NCI-H774 (cell line): ENCODE measurements around the gene AGER.
"Not testable (repeated sequence)": the region's sequence is repeated elsewhere in the genome, so short reads cannot be mapped to it uniquely, and the experiment has no call there.

Experiments
- DNase-seq: peaks from one replicate; lab custom pipeline; 2025; lab: John Stamatoyannopoulos, UW

Gene AGER

GRCh38 chr6:32184084-32184640 is at the start of gene AGER:
TSS of gene AGER (minus strand) at chr6:32184253. CDS start at chr6:32184222, 31 bp downstream.
- no peak for DNase-seq

DNA sequence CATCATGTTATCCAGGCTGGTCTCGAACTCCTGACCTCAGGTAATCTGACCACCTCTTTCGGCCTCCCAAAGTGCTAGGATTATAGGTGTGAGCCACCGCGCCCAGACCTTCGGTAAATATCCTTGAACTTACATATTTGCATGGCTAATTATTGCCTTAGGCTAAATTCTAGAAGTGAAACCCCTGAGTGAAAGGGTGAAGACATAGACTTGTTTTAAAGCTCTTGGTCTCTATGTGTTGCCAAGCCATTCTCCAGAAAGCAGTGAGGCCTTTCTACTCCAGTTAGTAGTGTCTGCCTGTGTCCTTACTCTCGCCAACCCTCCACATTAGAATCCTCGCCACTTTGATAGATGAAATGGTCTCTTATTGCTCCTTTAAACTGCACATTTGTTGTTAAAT is 42.4 kb upstream of the AGER start:
- no peak for DNase-seq

- no peak for DNase-seq
These were observed 40.6 kb upstream of the AGER start for GRCh38 chr6:32224696-32225095.

- DNase-seq, result no peak
These were observed 39.5 kb upstream of the AGER start, which contains the start of gene NOTCH4 for GRCh38 chr6:32223258-32224235. TSS of gene NOTCH4 (minus strand) at chr6:32224067. CDS start at chr6:32223928, 139 bp downstream.

DNA sequence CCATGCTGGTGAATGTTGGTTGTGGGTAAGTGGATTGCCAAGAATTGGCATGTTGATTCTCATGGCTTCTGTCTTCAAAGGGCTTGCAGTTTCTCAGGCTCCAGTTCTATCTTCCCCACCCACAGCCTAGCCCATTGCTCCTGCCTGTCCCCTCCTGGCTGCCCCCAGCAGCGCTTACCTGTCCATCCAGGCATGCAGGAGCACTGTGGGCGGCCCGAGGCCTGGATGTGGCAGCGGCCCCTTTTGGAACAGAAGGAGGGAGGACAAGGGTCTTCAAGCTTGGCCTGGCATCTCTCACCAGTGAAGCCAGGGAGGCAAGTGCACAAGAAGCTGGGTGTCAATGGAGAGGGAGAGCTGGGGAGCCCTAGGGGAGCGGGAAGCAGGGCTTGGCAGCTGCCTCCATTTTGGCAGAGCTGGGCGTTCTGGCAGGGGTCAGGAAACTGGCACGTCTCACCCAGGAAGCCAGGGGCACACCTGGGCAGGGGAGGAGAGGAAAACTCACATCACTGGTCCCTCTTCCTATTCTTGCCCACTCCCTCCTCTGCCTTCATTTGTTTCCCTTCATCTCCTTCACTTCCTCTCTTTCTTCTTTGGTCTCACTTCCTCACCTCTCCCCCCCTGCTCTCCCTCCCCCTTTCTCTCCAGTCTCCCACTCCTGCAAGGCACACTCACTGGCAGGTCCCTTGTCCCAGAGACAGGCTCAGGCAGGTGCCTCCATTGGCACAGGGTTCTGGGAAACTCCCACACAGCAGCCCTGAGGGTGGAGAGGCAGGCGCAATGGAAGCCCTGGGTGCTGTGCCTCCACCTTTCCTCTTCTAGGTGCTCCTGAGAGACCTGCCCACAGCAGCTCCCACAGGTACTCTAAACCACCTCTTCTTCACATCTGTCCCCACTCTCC is 38.5 kb upstream of the AGER start:
- DNase-seq, result no peak

DNA sequence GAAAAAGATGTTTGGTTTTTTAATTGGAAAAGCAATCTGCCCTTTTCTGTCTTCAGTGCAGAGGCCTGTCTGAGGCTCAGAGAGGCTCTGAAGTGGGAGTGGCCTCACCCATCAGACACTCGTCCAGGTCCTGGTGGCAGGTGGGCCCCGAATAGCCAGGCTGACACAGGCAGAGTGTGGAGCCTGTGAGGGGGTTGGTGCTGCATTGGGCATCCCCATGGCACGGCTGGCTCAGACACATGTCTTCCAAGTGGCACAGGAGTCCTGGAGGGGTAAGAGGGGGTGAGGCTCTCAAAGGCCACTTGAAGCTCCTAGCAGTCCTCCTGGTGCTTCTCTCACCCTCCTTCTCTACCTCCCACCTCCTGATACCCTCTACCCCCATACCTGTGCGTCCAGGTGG is 36.0 kb upstream of the AGER start:
- no peak for DNase-seq

- no peak for DNase-seq
These were observed 34.1 kb upstream of the AGER start for GRCh38 chr6:32218167-32218566.

DNA sequence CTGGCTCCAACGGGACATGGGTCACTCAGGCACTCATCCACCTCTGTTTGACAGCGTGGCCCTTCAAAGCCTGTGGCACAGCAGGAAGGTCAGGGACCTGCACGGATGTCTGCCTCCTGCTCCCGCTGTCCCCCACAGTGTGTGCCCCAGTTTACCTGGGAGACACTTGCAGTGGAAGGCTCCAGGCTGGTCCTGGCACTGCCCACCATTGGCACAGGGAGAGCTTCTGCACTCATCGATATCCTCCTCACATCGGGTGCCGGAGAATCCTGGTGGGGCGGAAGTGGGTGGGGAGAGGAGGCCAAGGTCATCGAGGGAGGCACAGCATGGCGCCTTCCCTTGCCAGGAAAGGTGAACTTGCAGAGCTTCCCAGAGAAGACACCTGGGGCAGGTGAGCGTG is 32.9 kb upstream of the AGER start:
- no peak for DNase-seq

DNA sequence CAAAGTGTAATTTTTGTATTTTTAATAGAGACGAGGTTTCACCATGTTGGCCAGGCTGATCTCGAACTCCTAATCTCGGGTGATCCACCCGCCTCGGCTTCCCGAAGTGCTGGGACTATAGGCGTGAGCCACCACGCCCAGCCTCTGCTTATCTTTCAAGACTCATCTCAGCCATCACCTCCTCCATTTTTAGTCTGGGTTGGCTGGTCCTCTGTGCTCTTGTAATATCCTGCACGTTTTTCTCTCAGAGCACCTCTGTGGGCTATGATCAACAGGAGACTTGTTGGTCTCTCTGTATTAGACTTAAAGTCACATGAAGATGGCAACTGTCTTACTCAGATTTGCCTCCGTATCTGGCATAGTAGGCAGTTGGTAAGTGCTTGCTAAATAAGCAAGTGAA is 32.2 kb upstream of the AGER start:
- no peak for DNase-seq

GRCh38 chr6:32215617-32216016 is 31.6 kb upstream of the AGER start:
- DNase-seq, result no peak

- DNase-seq, result no peak
These were observed 30.1 kb upstream of the AGER start for GRCh38 chr6:32214126-32214525.

- no peak for DNase-seq
These were observed 29.6 kb upstream of the AGER start for GRCh38 chr6:32213649-32214048.

- DNase-seq, result no peak
These were observed 28.2 kb upstream of the AGER start for GRCh38 chr6:32212076-32212760.

GRCh38 chr6:32211432-32211831 is 27.4 kb upstream of the AGER start:
- DNase-seq, result not testable (repeated sequence)

DNA sequence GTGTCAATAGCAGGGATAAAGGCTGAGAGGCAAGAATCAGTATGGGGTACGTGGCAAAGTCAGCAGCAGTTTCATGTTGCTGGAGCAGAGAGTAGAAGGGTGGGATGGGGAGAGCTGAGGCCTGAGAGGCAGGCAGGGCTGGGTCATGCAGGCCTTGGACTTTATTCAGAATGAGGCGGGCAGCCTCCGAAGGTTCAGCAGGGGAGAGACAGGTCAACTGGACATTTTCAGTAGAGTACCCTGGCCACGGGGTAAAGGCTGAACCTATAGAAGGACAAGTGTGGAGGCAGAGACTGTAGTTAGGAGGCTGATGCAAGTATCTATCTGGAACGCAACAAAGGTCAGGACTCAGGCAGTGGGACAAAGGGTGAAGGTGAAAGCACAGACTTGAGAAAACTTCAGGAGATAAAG is 26.1 kb upstream of the AGER start:
- DNase-seq, result no peak

- no peak for DNase-seq
These were observed 24.9 kb upstream of the AGER start for GRCh38 chr6:32208996-32209395.

DNA sequence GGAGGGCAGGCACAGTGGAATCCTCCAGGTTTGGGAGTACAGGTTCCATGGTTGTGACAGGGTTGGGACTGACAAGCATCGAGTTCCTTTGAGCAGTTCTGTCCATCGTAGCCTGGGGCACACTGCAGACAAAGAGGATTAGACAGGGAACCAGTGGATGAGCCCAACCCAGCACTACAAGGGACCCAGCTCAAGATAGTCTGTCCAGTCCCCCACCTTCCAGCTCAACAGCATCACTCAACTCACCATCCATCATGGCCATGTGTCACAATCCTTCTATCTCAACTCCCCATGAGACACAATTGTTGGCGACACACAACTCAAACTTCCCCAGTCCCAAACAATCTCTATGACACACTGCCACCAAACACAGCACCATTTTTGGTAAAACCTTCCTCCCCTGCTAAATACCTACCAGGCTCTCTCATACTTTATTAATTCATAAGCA is 20.2 kb upstream of the AGER start:
- no peak for DNase-seq

DNA sequence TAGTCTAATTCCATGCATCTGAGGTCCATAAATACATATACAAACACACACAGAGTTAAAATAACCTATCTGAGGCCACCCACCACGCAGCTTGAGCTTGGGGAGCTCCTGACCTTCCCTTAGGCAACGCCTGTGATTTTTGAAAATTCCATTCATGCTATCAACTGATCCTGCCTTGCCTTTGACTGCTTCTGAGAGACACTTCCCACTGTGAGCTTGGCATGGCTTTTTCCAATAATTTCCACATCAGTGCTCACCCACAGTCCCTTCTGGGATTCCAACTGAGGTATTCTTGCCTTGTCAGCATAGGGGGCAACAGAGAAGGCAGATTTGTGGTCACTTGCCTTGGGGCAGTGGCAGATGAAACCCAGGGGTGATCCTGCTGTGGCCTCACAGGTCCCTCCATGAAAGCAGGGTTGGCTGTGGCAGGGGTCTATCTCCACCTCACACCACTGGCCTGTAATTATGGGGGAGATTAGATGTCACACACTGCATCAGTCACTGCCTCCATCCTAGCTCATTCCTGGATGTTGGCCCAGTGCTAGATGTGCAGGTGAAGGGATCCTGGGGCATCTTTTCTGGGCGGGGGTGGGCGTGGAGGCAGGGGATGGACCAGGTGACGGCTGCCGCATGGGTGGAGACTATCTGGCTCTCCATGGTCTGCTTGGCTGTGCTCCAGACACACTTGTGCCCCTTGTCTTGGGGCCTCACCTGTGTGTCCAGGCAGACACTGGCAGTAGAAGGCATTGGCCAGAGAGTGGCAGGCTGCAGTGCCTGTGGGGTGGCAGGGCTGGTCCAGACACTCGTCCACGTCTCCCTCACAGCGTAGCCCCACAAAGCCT is 19.6 kb upstream of the AGER start:
- DNase-seq, result no peak

DNA sequence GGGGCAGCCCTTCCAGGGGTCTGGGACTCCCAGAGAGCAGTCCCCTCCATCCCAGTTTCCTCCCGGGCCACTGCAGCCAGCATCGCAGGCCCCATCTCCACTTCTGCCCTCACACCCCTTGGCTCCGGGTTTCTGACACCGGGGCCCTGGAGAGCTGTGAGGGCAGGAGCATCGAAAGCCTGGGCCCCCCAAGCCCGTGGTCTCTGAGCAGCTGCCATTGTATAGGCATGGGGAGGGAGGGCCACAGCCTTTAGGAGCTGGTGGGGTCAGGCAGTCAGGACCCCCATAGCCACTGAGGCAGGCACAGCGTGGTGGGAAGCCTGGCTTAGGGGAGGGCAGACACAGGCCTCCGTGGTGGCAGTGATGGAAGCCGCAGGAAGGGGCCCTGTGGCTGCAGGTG is 18.1 kb upstream of the AGER start:
- no peak for DNase-seq

DNA sequence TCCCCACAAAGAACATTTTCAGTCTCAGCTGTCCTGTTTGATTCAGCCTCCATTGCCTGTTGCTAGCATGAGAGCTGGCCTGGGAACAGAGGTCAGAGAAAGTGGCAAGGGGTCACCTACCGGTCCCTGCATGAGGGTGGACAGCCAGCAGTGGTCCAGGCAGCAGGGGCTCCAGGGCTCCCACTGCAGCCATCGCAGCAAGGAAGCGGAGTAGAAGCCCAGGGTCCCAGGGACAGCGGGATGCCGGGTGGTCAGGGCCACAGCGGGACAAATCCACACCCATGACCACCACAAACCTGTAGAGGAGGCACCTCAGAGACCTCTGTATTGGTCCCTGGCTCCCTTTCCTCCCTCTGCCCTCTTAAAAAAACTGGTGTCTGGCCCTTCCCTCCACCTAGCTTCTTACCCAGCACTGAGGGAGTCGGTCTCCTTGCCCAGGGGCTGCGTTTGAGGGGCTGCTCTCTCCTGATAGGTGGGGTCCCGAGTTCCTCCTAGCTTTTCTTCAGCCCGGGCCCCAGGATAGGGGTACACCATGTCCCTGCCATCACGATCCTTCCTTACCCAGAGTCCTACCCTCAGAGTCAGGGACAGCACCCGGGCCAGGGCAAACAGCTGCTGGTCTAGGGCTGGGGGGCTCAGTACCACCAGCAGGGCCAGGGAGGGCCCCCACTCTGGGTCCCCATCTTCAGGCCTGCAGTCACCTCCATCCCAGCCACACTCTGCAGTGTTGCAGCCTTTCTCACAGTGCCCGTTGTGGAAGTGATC is 16.8 kb upstream of the AGER start:
- no peak for DNase-seq
